ENCODE data around the gene PSME4. TPM values are rescaled to one million over a fixed set of nuclear protein-coding genes. Genes with fewer than 3 reads are reported as not detected.

Gene PSME4
- total and polyA plus RNA-seq, 4 donors = 15.4 to 52.8 (median 28.4) TPM

GRCh38 chr2:53945538-53945937 lies 25.3 kb downstream of the PSME4 start:
- Histone ChIP-seq H3K27ac (ENCODE audit: low read depth in 1 of 2, low read length in 2 of 2) (no peak overlapping the region), H3K9me3 (ENCODE audit: control insufficient read depth in 4 of 4, low read length in 3 of 4) (no peaks in the 10 kb centered on the region), H3K4me1 (ENCODE audit: control insufficient read depth in 4 of 4, insufficient read depth in 4 of 4, low read length in 3 of 4) (peaks cover 0 to 2% (median 0%) of the 10 kb centered on the region in 4 donors), H3K4me3 (ENCODE audit: low read depth in 1 of 3, low read length in 3 of 3) (no peak overlapping the region), H3K9ac (ENCODE audit: low read depth in 1 of 2, low read length in 2 of 2) (no peak overlapping the region), H3K36me3 (ENCODE audit: control insufficient read depth in 4 of 4, insufficient read depth in 3 of 4, low read depth in 1 of 4, low read length in 3 of 4) (peaks cover 2 to 18% (median 9%) of the 10 kb centered on the region in 4 donors), H3K27me3 (ENCODE audit: control insufficient read depth in 4 of 4, insufficient read depth in 4 of 4, low read length in 3 of 4) (no peaks in the 10 kb centered on the region)
- no peak for DNase-seq (ENCODE audit: low spot score)
- no peak for TF ChIP-seq REST (IDR thresholded peaks at IDR 0.05)
- TF ChIP-seq SP1 (IDR thresholded peaks at IDR 0.05) = no peak
- TF ChIP-seq HNF4A (conservative IDR thresholded peaks at IDR 0.05) = no peak
- no peak for TF ChIP-seq JUND (IDR thresholded peaks at IDR 0.05)
- WGBS = 86% methylated on average over 1 of the region's 1 CpG

- H3K27me3 ChIP-seq (ENCODE audit: control insufficient read depth in 4 of 4, insufficient read depth in 4 of 4, low read length in 3 of 4) = no peaks in the 10 kb centered on the region
- TF ChIP-seq SP1 (IDR thresholded peaks at IDR 0.05) = no peak
- H3K4me1 ChIP-seq (ENCODE audit: control insufficient read depth in 4 of 4, insufficient read depth in 4 of 4, low read length in 3 of 4) = no peaks in the 10 kb centered on the region
- H3K36me3 ChIP-seq (ENCODE audit: control insufficient read depth in 4 of 4, insufficient read depth in 3 of 4, low read depth in 1 of 4, low read length in 3 of 4) = peaks cover 2 to 18% (median 11%) of the 10 kb centered on the region in 4 donors
- 95% methylated on average over 1 of the region's 1 CpG for WGBS
- H3K27ac ChIP-seq (ENCODE audit: low read depth in 1 of 2, low read length in 2 of 2) = no peak overlapping the region
- no peak overlapping the region for H3K9ac ChIP-seq (ENCODE audit: low read depth in 1 of 2, low read length in 2 of 2)
- DNase-seq (ENCODE audit: low spot score) = no peak
- H3K9me3 ChIP-seq (ENCODE audit: control insufficient read depth in 4 of 4, low read length in 3 of 4) = no peaks in the 10 kb centered on the region
- H3K4me3 ChIP-seq (ENCODE audit: low read depth in 1 of 3, low read length in 3 of 3) = no peak overlapping the region
Observed at GRCh38 chr2:53944542-53944941, 26.3 kb downstream of the PSME4 start.

- no peak for TF ChIP-seq ZBTB33 (IDR thresholded peaks at IDR 0.05)
- no peak for TF ChIP-seq EGR1 (IDR thresholded peaks at IDR 0.05; ENCODE audit: low read depth in 2 of 2)
- no peak for TF ChIP-seq GABPA (IDR thresholded peaks at IDR 0.05 in 1 of 2, conservative IDR thresholded peaks at IDR 0.05 in 1 of 2)
- no peak for TF ChIP-seq FOXA1 (IDR thresholded peaks at IDR 0.05)
- no peak for TF ChIP-seq MAX (IDR thresholded peaks at IDR 0.05)
- Histone ChIP-seq H3K4me3 (ENCODE audit: low read depth in 1 of 3, low read length in 3 of 3) (no peak overlapping the region), H3K27ac (ENCODE audit: low read depth in 1 of 2, low read length in 2 of 2) (no peak overlapping the region), H3K27me3 (ENCODE audit: control insufficient read depth in 4 of 4, insufficient read depth in 4 of 4, low read length in 3 of 4) (no peaks in the 10 kb centered on the region), H3K9me3 (ENCODE audit: control insufficient read depth in 4 of 4, low read length in 3 of 4) (no peaks in the 10 kb centered on the region), H3K36me3 (ENCODE audit: control insufficient read depth in 4 of 4, insufficient read depth in 3 of 4, low read depth in 1 of 4, low read length in 3 of 4) (peaks cover 2 to 17% (median 12%) of the 10 kb centered on the region in 4 donors), H3K4me1 (ENCODE audit: control insufficient read depth in 4 of 4, insufficient read depth in 4 of 4, low read length in 3 of 4) (no peaks in the 10 kb centered on the region), H3K9ac (ENCODE audit: low read depth in 1 of 2, low read length in 2 of 2) (peak overlapping the region in 1 of 2 donors; percentile 23)
- DNase-seq (ENCODE audit: low spot score) = no peak
- 96% methylated on average over 1 of the region's 1 CpG for WGBS
Observed at GRCh38 chr2:53942280-53942679, 28.5 kb downstream of the PSME4 start.

All from liver (tissue), 9 donors.